ENCODE measurements around the gene SUFU.

DNA sequence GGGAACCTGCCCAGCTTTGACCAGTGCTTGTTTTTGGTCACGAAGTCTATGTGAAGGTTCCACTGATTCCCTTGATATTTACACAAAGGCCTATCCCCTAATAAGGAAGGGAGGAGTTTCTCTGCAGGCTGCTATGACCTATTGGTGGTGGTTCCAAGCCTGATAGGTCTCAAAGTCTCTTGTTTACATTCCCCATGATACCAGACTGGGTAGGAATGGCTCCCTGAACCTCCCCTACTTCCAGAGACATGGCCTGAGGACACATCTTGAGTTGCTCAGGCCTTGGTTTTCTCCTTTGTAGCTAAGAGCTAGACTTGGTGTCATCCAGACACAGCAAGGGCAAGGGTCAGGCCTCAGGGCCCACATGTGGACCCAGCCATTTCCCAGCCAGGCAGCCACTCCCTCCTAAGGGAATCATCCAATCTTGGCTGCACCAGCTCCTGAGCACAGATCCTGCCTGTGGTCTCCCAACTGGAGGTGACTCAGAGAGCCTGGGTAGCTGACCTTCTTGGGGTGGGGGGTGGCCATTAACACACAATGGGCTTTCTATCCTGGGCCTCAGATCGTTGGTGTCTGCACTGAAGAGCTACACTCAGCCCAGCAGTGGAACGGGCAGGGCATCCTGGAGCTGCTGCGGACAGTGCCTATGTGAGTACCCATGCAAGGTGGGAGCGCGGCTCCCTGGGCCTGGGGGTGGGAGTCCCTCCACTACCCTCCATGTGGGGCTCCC is 89.5 kb downstream of the SUFU start:
- TF ChIP-seq, protein P1, sequence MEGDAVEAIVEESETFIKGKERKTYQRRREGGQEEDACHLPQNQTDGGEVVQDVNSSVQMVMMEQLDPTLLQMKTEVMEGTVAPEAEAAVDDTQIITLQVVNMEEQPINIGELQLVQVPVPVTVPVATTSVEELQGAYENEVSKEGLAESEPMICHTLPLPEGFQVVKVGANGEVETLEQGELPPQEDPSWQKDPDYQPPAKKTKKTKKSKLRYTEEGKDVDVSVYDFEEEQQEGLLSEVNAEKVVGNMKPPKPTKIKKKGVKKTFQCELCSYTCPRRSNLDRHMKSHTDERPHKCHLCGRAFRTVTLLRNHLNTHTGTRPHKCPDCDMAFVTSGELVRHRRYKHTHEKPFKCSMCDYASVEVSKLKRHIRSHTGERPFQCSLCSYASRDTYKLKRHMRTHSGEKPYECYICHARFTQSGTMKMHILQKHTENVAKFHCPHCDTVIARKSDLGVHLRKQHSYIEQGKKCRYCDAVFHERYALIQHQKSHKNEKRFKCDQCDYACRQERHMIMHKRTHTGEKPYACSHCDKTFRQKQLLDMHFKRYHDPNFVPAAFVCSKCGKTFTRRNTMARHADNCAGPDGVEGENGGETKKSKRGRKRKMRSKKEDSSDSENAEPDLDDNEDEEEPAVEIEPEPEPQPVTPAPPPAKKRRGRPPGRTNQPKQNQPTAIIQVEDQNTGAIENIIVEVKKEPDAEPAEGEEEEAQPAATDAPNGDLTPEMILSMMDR (IDR thresholded peaks at IDR 0.05) = no peak
- no peak for TF ChIP-seq EZH2 (IDR thresholded peaks at IDR 0.05; ENCODE audit: borderline replicate concordance, insufficient read depth, low read depth, low read length, poor library complexity, severe bottlenecking)

Data from B cell (primary cell).